HepG2 (cell line): ENCODE measurements around the gene ZNF428. TPM values are rescaled to one million over a fixed set of nuclear protein-coding genes. Genes with fewer than 3 reads are reported as not detected.

ENCODE experiments used
- ATAC-seq: fragments of 200-7000 bp; cut with Tn5 transposase; 3 replicates; pipeline ENCODE4 v1.9.1; 2020; ENCODE audit warnings: mild to moderate bottlenecking, moderate library complexity
- BruUV-seq: library from RNA; stranded (reverse); fragments of 400-500 nt; replicated peaks from 2 replicates; lab custom pipeline; 2021; lab: Mats Ljungman, UMichigan
- CTCF ChIA-PET: fragments of 300-600 bp; formaldehyde crosslinking; extraction: SDS; loops from one replicate; lab custom pipeline; 2021; ENCODE audit warnings: low total read pairs, inconsistent platforms, low intra/inter-chr PET ratio; lab: Yijun Ruan, JAX
- POLR2A ChIA-PET: fragments of 350-600 bp; sonication (Branson Sonifier 250); formaldehyde crosslinking; loops from one replicate; lab custom pipeline; 2020; ENCODE audit warnings: antibody characterized with exemption, inconsistent platforms; lab: Yijun Ruan, JAX
- DNase-seq: peaks from one replicate; pipeline ENCODE4 v3.0.0-alpha.2; 2015; ENCODE audit warnings: low spot score
- FAIRE-seq: peaks from 3 replicates; lab custom pipeline; 2011; peaks lifted over from hg19 to GRCh38; lab: Jason Lieb, UNC
- H2AFZ ChIP-seq: one replicate; pipeline ENCODE4 v1.6.1; 2011; ENCODE audit warnings: low read length, inconsistent platforms
- H3K27ac ChIP-seq: fragments of 300-600 bp; 3 replicates; pipeline ENCODE4 v1.8.0; 2011; ENCODE audit warnings: mixed run types, mild to moderate bottlenecking, mixed read lengths, low read length, inconsistent platforms; ENCODE audit not compliant: insufficient read depth; ENCODE audit errors: extremely low read length
- H3K27me3 ChIP-seq, 2 experiments: fragments of 200-600 bp in 1 of 2; 2 replicates in 1 of 2; 3 replicates in 1 of 2; pipeline versions ENCODE4 v1.6.0 to v1.8.0; 2011; ENCODE audit warnings: low read length in 2 of 2, mild to moderate bottlenecking in 2 of 2, moderate library complexity in 2 of 2, inconsistent platforms in 1 of 2; ENCODE audit not compliant: insufficient read depth in 2 of 2, control insufficient read depth in 1 of 2
- H3K36me3 ChIP-seq, 2 experiments: fragments of 200-600 bp in 1 of 2; replicated peaks in 1 of 2; 2 replicates in 1 of 2; 3 replicates in 1 of 2; pipeline versions ENCODE4 v1.5.1 to v1.8.0; 2011; ENCODE audit warnings: low read length in 2 of 2, inconsistent platforms in 1 of 2; ENCODE audit not compliant: insufficient read depth in 2 of 2, control insufficient read depth in 1 of 2
- H3K4me1 ChIP-seq: 2 replicates; pipeline ENCODE4 v1.5.1; 2012; ENCODE audit warnings: low read length, inconsistent platforms; ENCODE audit not compliant: insufficient read depth
- H3K4me2 ChIP-seq: 2 replicates; pipeline ENCODE4 v1.6.0; 2011; ENCODE audit warnings: low read depth, low read length, inconsistent platforms
- H3K4me3 ChIP-seq, 3 experiments: fragments of 200-600 bp in 1 of 3; sonication (generic), shearing (Covaris generic) in 1 of 3; replicated peaks in 1 of 3; 2 replicates each; pipeline ENCODE4 v1.5.1; 2011 to 2016; ENCODE audit warnings: low read length in 3 of 3, inconsistent platforms in 2 of 3, low read depth in 2 of 3, mild to moderate bottlenecking in 2 of 3, control low read depth in 1 of 3, mixed read lengths in 1 of 3; ENCODE audit not compliant: insufficient read depth in 1 of 3
- H3K79me2 ChIP-seq: one replicate; pipeline ENCODE4 v1.6.1; 2011; ENCODE audit warnings: low read length, inconsistent platforms; ENCODE audit not compliant: insufficient read depth
- H3K9ac ChIP-seq: 2 replicates; pipeline ENCODE4 v1.6.0; 2011; ENCODE audit warnings: mild to moderate bottlenecking, low read depth, low read length, inconsistent platforms; ENCODE audit not compliant: insufficient read depth
- H3K9me3 ChIP-seq: 2 replicates; pipeline ENCODE4 v1.5.1; 2012; ENCODE audit warnings: mild to moderate bottlenecking, low read length
- H4K20me1 ChIP-seq: 2 replicates; pipeline ENCODE4 v1.6.0; 2011; ENCODE audit warnings: inconsistent platforms, mild to moderate bottlenecking, low read length, moderate library complexity; ENCODE audit not compliant: insufficient read depth
- KDM2A ChIP-seq: sonication (generic); formaldehyde crosslinking; IDR thresholded peaks from 2 replicates; pipeline ENCODE4 v1.4.0; 2020; ENCODE audit warnings: low read depth, missing genetic modification reagents, borderline replicate concordance
- KLF9 ChIP-seq: IDR thresholded peaks from 2 replicates; pipeline ENCODE4 v1.6.1; 2016; ENCODE audit warnings: low read depth
- NFYB ChIP-seq: sonication (generic); formaldehyde crosslinking; IDR thresholded peaks from 2 replicates; pipeline ENCODE4 v1.4.0; 2020; ENCODE audit warnings: missing genetic modification reagents
- NFYC ChIP-seq: IDR thresholded peaks from 2 replicates; pipeline ENCODE4 v1.6.1; 2016; ENCODE audit warnings: missing genetic modification reagents, missing compliant biosample characterization
- XRCC5 ChIP-seq: fragments of 200-400 bp; formaldehyde crosslinking; optimal IDR thresholded peaks from 2 replicates; pipeline ENCODE3; 2017; ENCODE audit warnings: mild to moderate bottlenecking, low read length
- ZKSCAN1 ChIP-seq: fragments of 150-350 bp; IDR thresholded peaks from 2 replicates; pipeline ENCODE4 v1.6.1; 2014; ENCODE audit warnings: low read length
- WGBS: methylation state at CpG from one replicate; pipeline ENCODE4 v1.1.6; 2017; ENCODE audit warnings: low lambda C conversion rate; 5-methylcytosine and 5-hydroxymethylcytosine counted together
- in situ Hi-C: cut with HindIII; loops from 2 replicates; pipeline ENCODE4 v1.10.0; 2017; ENCODE audit warnings: low pct_unique_long_range_greater_than_20kb; ENCODE audit not compliant: extremely low pct_ligation_motif_present
- intact Hi-C: fragments of 100-400 bp; cut with micrococcal nuclease; formaldehyde crosslinking; loops from one replicate; pipeline ENCODE4 v1.10.0; 2022; ENCODE audit not compliant: unreplicated experiment
- polyA plus RNA-seq, 8 experiments: library from polyadenylated mRNA; depleted of rRNA in 3 of 8; stranded (reverse) in 7 of 8; unstranded in 1 of 8; fragments of >200 nt; fragmentation: Illumina TruSeq in 4 of 8; extraction: Trizol in 4 of 8; gene quantifications; 2 replicates each; pipeline versions ENCODE4 v1.2.1 to v1.2.3, GENCODE V29; 2011 to 2016; ENCODE audit warnings: low read depth in 4 of 8, missing spikeins in 1 of 8, mixed read lengths in 1 of 8; ENCODE audit not compliant: insufficient read depth in 1 of 8
- total RNA-seq, 5 experiments: library from RNA; depleted of rRNA; stranded (reverse); fragments of >200 nt; fragmentation: Illumina TruSeq; extraction: Trizol; gene quantifications; 2 replicates each; pipeline ENCODE4 v1.2.3, GENCODE V29; 2016; ENCODE audit warnings: low read depth in 1 of 5

Gene ZNF428
- total and polyA plus RNA-seq, 2 of the 13 experiments (the other 11 are each of a cell fraction or from before 2014, with no cell fraction given) = 10.4 to 26.9 TPM

DNA sequence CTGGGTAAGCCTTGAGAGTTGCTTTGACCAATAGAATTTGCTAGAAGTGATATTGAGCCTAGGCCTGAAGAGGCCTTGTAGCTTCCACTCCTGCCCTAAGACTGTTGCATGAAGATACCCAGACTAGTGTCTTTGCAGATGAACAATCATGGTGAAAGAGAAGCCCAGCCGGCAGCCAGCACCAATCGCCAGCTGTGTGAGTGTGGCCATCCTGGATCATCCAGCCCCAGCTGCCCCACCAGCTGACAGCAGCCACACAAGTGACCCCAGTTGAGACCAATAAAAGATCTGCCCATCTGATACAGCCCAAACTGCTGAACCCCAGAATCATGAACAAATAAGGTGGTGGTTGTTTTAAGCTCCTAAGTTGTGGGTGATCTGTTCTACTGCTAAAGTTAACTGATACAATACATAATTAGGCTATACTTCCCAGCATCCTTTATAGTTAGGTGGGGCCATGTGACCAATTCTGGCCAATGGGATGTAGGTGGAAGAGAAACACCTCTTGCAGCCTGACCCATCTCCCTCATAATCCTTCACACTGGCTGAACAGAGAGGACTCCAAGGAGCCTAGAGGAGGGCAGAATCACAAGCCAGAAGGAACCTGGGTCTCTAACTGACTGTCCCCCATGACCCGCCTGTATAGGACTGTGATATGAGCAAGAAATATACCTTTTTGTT is 9.4 kb upstream of the ZNF428 start:
- no peak for FAIRE-seq
- 100% methylated on average over 1 of the region's 3 CpGs for WGBS
- H3K27ac ChIP-seq = no peak overlapping the region
- no peak overlapping the region for H3K4me3 ChIP-seq
- DNase-seq = no peak
- ATAC-seq = no peak
- H3K9ac ChIP-seq = no peak overlapping the region
- no peak overlapping the region for H3K4me2 ChIP-seq
- no peak for TF ChIP-seq KDM2A (CRISPR knock-in tag)
- TF ChIP-seq ZKSCAN1 = no peak
- no peak for TF ChIP-seq XRCC5
- peak; percentile 69 for TF ChIP-seq NFYB (CRISPR knock-in tag)
- peak; percentile 34; the same call in 1 of the 2 replicates for TF ChIP-seq NFYC (CRISPR knock-in tag)
- H3K4me1 ChIP-seq = peaks cover 8% of the 10 kb centered on the region
- H4K20me1 ChIP-seq = no peaks in the 10 kb centered on the region
- H2AFZ ChIP-seq = no peak overlapping the region
- H3K27me3 ChIP-seq = no peaks in the 10 kb centered on the region
- no peaks in the 10 kb centered on the region for H3K79me2 ChIP-seq
- ChIA-PET CTCF (no interaction called here), POLR2A (no interaction called here)
- no TSS peak for BruUV-seq
- no peaks in the 10 kb centered on the region; a peak in 1 of 5 replicates for H3K36me3 ChIP-seq
- in situ Hi-C loops (no loop called here), intact Hi-C loops (no loop called here)
- H3K9me3 ChIP-seq = no peaks in the 10 kb centered on the region

DNA sequence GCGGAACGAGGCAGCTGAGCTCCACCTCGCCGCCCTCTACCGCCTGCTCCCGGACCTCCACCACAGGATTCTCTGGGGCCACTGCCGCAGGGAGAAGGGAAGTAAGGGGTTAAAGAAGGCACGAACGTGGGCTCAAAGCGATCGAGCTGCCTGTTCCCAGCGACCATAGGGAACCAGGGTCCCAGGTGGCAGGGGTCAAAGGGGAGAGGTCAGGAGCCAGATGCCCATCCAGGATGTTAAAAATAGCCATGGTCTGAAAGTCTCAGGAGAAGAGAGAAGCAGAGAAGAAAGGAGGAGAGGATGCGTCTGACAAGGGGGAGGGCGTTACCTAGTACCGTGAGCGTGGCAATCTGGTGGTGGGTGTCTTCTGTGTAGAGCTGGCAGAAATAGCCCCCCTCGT is 7.4 kb upstream of the ZNF428 start:
- FAIRE-seq (no peak), ATAC-seq (no peak), DNase-seq (no peak)
- CTCF ChIA-PET = no interaction called here
- Histone ChIP-seq H3K4me1 (no peaks in the 10 kb centered on the region), H3K9me3 (no peaks in the 10 kb centered on the region), H3K9ac (no peak overlapping the region), H3K27ac (no peak overlapping the region), H3K27me3 (no peaks in the 10 kb centered on the region), H3K4me3 (no peak overlapping the region), H4K20me1 (no peaks in the 10 kb centered on the region), H3K4me2 (no peak overlapping the region), H2AFZ (no peak overlapping the region), H3K36me3 (peaks cover 0 to 2% of the 10 kb centered on the region in 2 experiments; a peak in 1 of 5 replicates), H3K79me2 (no peaks in the 10 kb centered on the region)
- no peak for TF ChIP-seq KLF9 (CRISPR knock-in tag)
- no TSS peak for BruUV-seq
- intact Hi-C loops (no loop called here), in situ Hi-C loops (no loop called here)
- POLR2A ChIA-PET = no interaction called here
- 96% methylated on average over 17 of the region's 17 CpGs for WGBS
